PC-9 (cell line): ENCODE data around the gene TFF2. TPM values are rescaled to one million over a fixed set of nuclear protein-coding genes. Genes with fewer than 3 reads are reported as not detected.
A peak's percentile ranks its signal among the peaks of the same experiment; 100 is the strongest.

Experiments
- BruUV-seq: library from RNA; stranded (reverse); fragments of 400-500 nt; replicated peaks from 2 replicates; lab custom pipeline; 2021; lab: Mats Ljungman, UMichigan
- CTCF ChIA-PET: fragments of 300-600 bp; sonication (Branson Sonifier 250); formaldehyde crosslinking; loops from one replicate; lab custom pipeline; 2022; ENCODE audit warnings: antibody characterized with exemption; lab: Charles Lee
- POLR2A ChIA-PET: fragments of 300-600 bp; sonication (Branson Sonifier 250); formaldehyde crosslinking; loops from one replicate; lab custom pipeline; 2022; ENCODE audit warnings: antibody characterized with exemption; ENCODE audit not compliant: unreplicated experiment; lab: Charles Lee
- DNase-seq, 2 experiments: peaks; one replicate each; pipeline versions ENCODE4 v3.0.0 to v3.0.0-alpha.2; 2015 to 2022; ENCODE audit warnings: mixed read lengths in 1 of 2
- H2AFZ ChIP-seq: fragments of 200-600 bp; sonication (generic); 2 replicates; pipeline ENCODE4 v1.8.1; 2017; ENCODE audit warnings: antibody characterized with exemption
- H3F3A ChIP-seq: fragments of 200-600 bp; sonication (generic); 2 replicates; pipeline ENCODE4 v1.8.1; 2017; ENCODE audit warnings: antibody characterized with exemption, mild to moderate bottlenecking, low read depth; ENCODE audit not compliant: insufficient read depth
- H3K27ac ChIP-seq: fragments of 200-600 bp; sonication (generic); 2 replicates; pipeline ENCODE4 v1.6.1; 2016; ENCODE audit warnings: mixed run types
- H3K27me3 ChIP-seq: fragments of 200-600 bp; sonication (generic); 2 replicates; pipeline ENCODE4 v1.6.1; 2016; ENCODE audit warnings: low read depth, mixed run types; ENCODE audit not compliant: insufficient read depth
- H3K36me3 ChIP-seq: fragments of 200-600 bp; sonication (generic); 2 replicates; pipeline ENCODE4 v1.6.1; 2016; ENCODE audit warnings: low read depth, mixed run types
- H3K4me1 ChIP-seq: fragments of 200-600 bp; sonication (generic); replicated peaks from 2 replicates; pipeline ENCODE4 v1.6.1; 2016; ENCODE audit warnings: mixed run types; ENCODE audit not compliant: insufficient read depth
- H3K4me2 ChIP-seq: fragments of 200-600 bp; sonication (generic); 2 replicates; pipeline ENCODE4 v1.6.1; 2017; ENCODE audit warnings: mixed run types
- H3K4me3 ChIP-seq: fragments of 200-600 bp; sonication (generic); 2 replicates; pipeline ENCODE4 v1.6.1; 2016; ENCODE audit warnings: mixed run types
- H3K79me2 ChIP-seq: fragments of 200-600 bp; sonication (generic); 2 replicates; pipeline ENCODE4 v1.6.1; 2017; ENCODE audit warnings: low read depth, mixed run types
- H3K9me2 ChIP-seq: fragments of 200-600 bp; sonication (generic); 2 replicates; pipeline ENCODE4 v1.8.1; 2017; ENCODE audit warnings: mild to moderate bottlenecking; ENCODE audit not compliant: insufficient read depth
- H3K9me3 ChIP-seq: fragments of 200-600 bp; sonication (generic); 2 replicates; pipeline ENCODE4 v1.8.1; 2016; ENCODE audit warnings: low read depth; ENCODE audit not compliant: insufficient read depth
- H4K20me1 ChIP-seq: fragments of 200-600 bp; sonication (generic); 2 replicates; pipeline ENCODE4 v1.8.1; 2017; ENCODE audit not compliant: insufficient read depth
- EZH2 ChIP-seq: fragments of 200-600 bp; sonication (generic); IDR thresholded peaks from 2 replicates; pipeline ENCODE4 v1.8.0; 2017; ENCODE audit warnings: antibody characterized with exemption, low read depth
- intact Hi-C: fragments of 100-400 bp; cut with micrococcal nuclease; formaldehyde crosslinking; loops from one replicate; pipeline ENCODE4 v1.10.0; 2022; ENCODE audit not compliant: unreplicated experiment
- total RNA-seq: library from RNA; stranded (reverse); gene quantifications from 2 replicates; pipeline ENCODE4 v1.2.3, GENCODE V29; 2021
- TF ChIP-seq, protein P1 (sequence below): fragments of 200-600 bp; sonication (generic); conservative IDR thresholded peaks from 2 replicates; pipeline ENCODE4 v1.6.1; 2017; ENCODE audit warnings: mixed run types, antibody characterized with exemption, mild to moderate bottlenecking, moderate library complexity

The TFF2 gene
- total RNA-seq, 1 experiment from 2014 or later: 0.52 TPM

DNA sequence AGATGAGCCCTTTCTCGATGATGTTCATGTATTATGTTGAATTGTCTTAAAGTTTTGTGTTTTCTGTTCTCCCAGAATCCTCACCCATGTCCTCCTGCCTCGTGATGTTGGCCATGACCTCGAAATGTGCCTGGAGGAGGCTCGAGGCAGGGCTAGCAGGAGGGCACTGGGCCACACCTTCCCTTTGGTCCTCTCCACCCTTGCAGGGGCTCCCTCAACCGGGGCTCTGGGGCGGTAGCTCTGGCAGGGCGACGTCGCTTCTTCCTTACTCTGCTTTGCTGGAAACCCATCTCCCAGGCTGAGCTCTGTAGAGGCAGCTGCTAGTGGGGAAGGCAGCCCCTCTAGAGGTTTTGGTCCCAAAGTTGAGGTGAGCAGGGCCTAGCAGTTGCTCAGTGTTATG is 49.8 kb downstream of the TFF2 start:
- no TSS peak for BruUV-seq
- H3K9me2 ChIP-seq: no peaks in the 10 kb centered on the region
- H3K27me3 ChIP-seq: no peaks in the 10 kb centered on the region
- H3K79me2 ChIP-seq: no peaks in the 10 kb centered on the region
- H3K4me3 ChIP-seq: no peak overlapping the region
- H3K9me3 ChIP-seq: no peaks in the 10 kb centered on the region
- intact Hi-C loops: no loop called here
- H3K36me3 ChIP-seq: no peaks in the 10 kb centered on the region
- H3K4me2 ChIP-seq: no peak overlapping the region
- peaks cover 15% of the 10 kb centered on the region; the same call in 1 of the 2 replicates for H3K4me1 ChIP-seq
- DNase-seq: no peak
- ChIA-PET POLR2A (no interaction called here), CTCF (no interaction called here)
- H2AFZ ChIP-seq: no peak overlapping the region
- no peaks in the 10 kb centered on the region; the same call in 1 of the 2 replicates for H3F3A ChIP-seq
- TF ChIP-seq, protein P1, sequence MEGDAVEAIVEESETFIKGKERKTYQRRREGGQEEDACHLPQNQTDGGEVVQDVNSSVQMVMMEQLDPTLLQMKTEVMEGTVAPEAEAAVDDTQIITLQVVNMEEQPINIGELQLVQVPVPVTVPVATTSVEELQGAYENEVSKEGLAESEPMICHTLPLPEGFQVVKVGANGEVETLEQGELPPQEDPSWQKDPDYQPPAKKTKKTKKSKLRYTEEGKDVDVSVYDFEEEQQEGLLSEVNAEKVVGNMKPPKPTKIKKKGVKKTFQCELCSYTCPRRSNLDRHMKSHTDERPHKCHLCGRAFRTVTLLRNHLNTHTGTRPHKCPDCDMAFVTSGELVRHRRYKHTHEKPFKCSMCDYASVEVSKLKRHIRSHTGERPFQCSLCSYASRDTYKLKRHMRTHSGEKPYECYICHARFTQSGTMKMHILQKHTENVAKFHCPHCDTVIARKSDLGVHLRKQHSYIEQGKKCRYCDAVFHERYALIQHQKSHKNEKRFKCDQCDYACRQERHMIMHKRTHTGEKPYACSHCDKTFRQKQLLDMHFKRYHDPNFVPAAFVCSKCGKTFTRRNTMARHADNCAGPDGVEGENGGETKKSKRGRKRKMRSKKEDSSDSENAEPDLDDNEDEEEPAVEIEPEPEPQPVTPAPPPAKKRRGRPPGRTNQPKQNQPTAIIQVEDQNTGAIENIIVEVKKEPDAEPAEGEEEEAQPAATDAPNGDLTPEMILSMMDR: no peak
- TF ChIP-seq EZH2: no peak
- H3K27ac ChIP-seq: no peak overlapping the region
- H4K20me1 ChIP-seq: no peaks in the 10 kb centered on the region

- Histone ChIP-seq H3K9me2 (no peaks in the 10 kb centered on the region), H3K4me3 (no peak overlapping the region), H3F3A (no peaks in the 10 kb centered on the region; the same call in 1 of the 2 replicates), H3K4me2 (no peak overlapping the region), H4K20me1 (no peaks in the 10 kb centered on the region), H3K36me3 (no peaks in the 10 kb centered on the region), H3K27ac (no peak overlapping the region), H3K9me3 (no peaks in the 10 kb centered on the region), H3K79me2 (no peaks in the 10 kb centered on the region), H3K4me1 (peaks cover 15% of the 10 kb centered on the region; the same call in 1 of the 2 replicates), H2AFZ (no peak overlapping the region), H3K27me3 (no peaks in the 10 kb centered on the region)
- intact Hi-C loops: no loop called here
- TF ChIP-seq, protein P1: no peak
- TF ChIP-seq EZH2: no peak
- ChIA-PET POLR2A (no interaction called here), CTCF (no interaction called here)
- no peak for DNase-seq
- BruUV-seq: no TSS peak
These were observed 50.7 kb downstream of the TFF2 start for GRCh38 chr21:42300045-42300583.

DNA sequence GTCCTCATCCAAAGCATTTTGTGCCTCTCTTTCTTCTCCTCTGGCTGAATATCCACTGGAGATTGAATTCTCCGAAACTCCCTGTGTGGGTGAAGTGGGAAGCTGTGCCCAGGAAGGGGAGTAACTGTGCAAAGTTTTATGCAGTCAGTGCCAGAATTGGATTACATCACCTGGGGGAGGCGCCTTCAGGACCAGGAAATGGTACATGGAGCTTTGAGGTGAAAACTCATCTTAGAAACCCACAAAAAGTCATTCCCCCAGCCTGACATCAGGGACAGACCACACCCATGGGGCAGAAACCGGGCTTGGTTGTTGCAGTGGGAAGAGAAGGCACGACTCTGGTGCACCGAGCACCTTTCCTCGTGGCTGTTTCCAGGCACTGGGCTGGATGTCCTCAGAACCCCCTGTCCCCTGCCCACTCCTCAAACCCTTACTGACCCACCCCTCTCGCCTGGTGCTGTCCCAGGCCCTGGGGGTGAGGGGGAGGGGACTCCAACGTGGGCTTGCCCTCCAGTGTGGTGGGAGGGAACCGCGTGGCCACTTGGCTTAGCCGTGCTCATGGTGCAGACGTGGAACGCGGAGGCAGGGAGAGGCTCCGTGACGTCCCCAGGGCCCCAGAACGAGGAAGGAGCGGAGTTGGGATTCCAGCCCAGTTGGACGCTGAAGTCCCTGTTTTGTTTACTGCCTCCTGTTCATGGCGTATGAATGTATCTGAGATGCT is 51.3 kb downstream of the TFF2 start:
- peaks cover 15% of the 10 kb centered on the region; the same call in 1 of the 2 replicates for H3K4me1 ChIP-seq
- CTCF ChIA-PET: no interaction called here

More for the DNA sequence above, 51.3 kb downstream of the TFF2 start:
- POLR2A ChIA-PET: no interaction called here
- peak in 1 of 2 experiments; percentile 22 for DNase-seq
- Histone ChIP-seq H3K36me3 (no peaks in the 10 kb centered on the region), H4K20me1 (no peaks in the 10 kb centered on the region), H3K27ac (no peak overlapping the region), H3K4me2 (no peak overlapping the region), H3F3A (no peaks in the 10 kb centered on the region; the same call in 1 of the 2 replicates), H3K9me2 (no peaks in the 10 kb centered on the region), H3K27me3 (no peaks in the 10 kb centered on the region), H3K79me2 (no peaks in the 10 kb centered on the region), H3K4me3 (no peak overlapping the region), H3K9me3 (no peaks in the 10 kb centered on the region), H2AFZ (no peak overlapping the region)
- no peak for TF ChIP-seq EZH2
- TF ChIP-seq, protein P1: no peak
- no TSS peak for BruUV-seq
- intact Hi-C loops: no loop called here
